RWPE1 (cell line): Measurements from ENCODE around the gene MAB21L2.
"Not testable (repeated sequence)": the region's sequence is repeated elsewhere in the genome, so short reads cannot be mapped to it uniquely, and the experiment has no call there.

Source experiments
- CTCF ChIA-PET: fragments of 350-600 bp; sonication (Branson Sonifier 250); formaldehyde crosslinking; extraction: SDS; loops from one replicate; lab custom pipeline; 2021; lab: Yijun Ruan, JAX
- POLR2A ChIA-PET: fragments of 400-600 bp; formaldehyde crosslinking; extraction: SDS; loops from one replicate; lab custom pipeline; 2020; ENCODE audit warnings: antibody characterized with exemption; ENCODE audit not compliant: low non-redundant PET; lab: Yijun Ruan, JAX
- DNase-seq: peaks from one replicate; pipeline ENCODE4 v3.0.0; 2012; ENCODE audit warnings: low spot score
- H3K27ac ChIP-seq: fragments of 450-650 bp; 2 replicates; pipeline ENCODE4 v1.5.1; 2017
- CTCF ChIP-seq: fragments of 450-650 bp; conservative IDR thresholded peaks from 2 replicates; pipeline ENCODE4 v1.5.1; 2017; ENCODE audit warnings: low read depth, mild to moderate bottlenecking

The MAB21L2 gene

GRCh38 chr4:150582146-150582872 lies at the start of gene MAB21L2:
Gene MAB21L2 (plus strand): TSS chr4:150582151. CDS start chr4:150583030, 879 bp downstream.
- no peak within 1 kb of the TSS for H3K27ac ChIP-seq

DNA sequence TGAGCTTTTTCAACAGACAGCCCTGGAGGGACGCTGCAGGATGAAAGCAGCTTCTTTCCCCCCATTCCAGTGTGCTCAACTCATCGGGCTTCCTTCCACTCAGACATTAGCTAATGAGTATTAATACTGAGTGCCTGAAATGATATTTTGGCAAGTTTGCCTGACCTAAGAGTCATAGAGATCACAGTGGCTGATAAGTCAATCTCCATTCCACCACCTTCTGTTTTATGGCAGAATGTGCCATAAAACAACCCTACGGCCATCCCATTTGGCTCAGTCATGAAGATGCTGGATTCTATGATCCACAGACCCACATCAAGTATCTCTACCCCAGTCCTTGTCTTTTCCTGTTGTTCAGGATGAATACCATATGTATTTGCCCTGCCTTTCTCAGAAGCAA lies 48.3 kb upstream of the MAB21L2 start:
- no peak overlapping the region for H3K27ac ChIP-seq
- TF ChIP-seq CTCF, result no peak
- DNase-seq, result no peak
- ChIA-PET CTCF (no interaction called here), POLR2A (no interaction called here)

More at GRCh38 chr4:150582146-150582872, at the start of gene MAB21L2:
- no peak for DNase-seq
- TF ChIP-seq CTCF, result no peak
- ChIA-PET CTCF (no interaction called here), POLR2A (no interaction called here)

- CTCF ChIA-PET, result no interaction called here
- no peak for TF ChIP-seq CTCF
- DNase-seq, result no peak
- H3K27ac ChIP-seq, result no peak overlapping the region
- POLR2A ChIA-PET, result no interaction called here
Measured at GRCh38 chr4:150534818-150535217, 47.1 kb upstream of the MAB21L2 start.

DNA sequence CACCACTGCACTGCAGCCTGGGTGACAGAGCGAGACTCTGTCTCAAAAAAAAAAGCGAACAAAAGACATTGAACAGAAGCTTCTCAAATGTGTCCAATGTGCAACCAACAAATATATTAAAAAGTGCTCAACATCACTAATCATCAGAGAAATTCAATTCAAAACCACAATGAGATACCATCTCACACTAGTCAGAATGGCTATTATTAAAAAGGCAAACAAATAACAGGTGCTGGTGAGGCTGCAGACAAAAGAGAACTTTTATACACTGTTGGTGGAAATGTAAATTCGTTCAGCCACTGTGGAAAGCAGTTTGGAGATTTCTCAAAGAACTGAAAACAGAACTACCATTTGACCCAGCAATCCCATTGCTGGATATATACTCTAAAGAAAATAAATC lies 44.0 kb upstream of the MAB21L2 start:
- CTCF ChIA-PET, H3K27ac ChIP-seq, DNase-seq, POLR2A ChIA-PET: not testable (repeated sequence)

DNA sequence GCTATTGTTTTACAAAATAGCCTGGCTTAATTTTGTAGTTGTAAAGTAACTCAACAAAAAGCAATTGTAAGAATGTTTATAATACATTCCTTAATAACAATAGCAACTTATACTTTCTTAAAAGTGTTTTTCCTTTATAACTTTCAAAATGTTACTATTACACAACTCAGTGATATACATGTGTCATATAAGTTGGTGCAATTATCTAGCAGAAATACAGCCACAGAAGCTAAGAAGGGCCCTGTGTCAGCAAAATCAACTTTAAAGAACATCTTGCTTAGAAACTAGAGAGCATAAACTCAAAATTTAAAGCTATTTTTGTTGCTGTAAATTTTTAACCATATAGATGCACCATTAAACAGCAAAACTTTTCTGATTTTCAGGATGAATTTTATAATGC lies 41.4 kb upstream of the MAB21L2 start:
- TF ChIP-seq CTCF, result no peak
- DNase-seq, result no peak
- no peak overlapping the region for H3K27ac ChIP-seq
- ChIA-PET POLR2A (no interaction called here), CTCF (interaction anchor here (0.5 kb wide), 1 partner anchor 12 kb away, joined by 5 read pairs; no protein-coding TSS in a partner anchor)

DNA sequence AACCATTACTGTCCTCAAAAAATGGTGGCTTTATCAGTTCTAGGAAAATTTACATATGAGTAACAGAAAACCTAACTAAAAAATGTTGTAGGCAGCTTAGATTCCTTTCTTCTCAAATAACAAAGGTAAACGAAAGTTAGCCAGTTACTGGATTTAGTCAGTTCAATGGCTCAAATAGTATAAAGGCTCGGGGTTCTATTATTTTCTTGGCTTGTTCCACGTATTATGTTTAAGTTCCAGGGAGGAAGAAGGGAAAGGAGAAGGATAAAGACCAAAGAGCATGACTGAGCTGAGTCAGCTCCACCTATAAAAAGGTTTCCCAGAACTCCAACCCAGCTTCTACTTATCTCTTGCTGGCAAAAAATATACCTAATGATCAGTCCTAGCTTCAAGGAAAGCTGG lies 41.0 kb upstream of the MAB21L2 start:
- ChIA-PET POLR2A (no interaction called here), CTCF (interaction anchor here (0.5 kb wide), 1 partner anchor 13 kb away, joined by 5 read pairs; no protein-coding TSS in a partner anchor)
- DNase-seq, result no peak
- TF ChIP-seq CTCF, result no peak
- H3K27ac ChIP-seq, result no peak overlapping the region

DNA sequence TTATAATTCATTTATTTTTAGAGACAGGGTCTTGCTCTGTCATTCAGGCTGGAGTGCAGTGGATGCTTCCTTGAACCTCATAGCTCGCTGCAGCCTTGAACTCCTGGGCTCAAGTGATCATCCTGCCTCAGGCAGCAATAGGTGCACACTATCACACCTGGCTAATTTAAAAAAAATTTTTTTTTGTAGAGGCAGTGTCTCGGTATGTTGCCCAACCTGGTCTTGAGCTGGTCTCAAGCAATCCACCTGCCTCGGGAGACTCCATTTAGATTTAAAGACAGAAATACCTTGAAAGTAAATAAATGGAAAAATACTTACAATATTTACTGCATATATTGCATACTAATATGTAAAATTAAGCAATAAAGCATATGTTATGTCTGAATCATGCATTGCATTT lies 40.3 kb upstream of the MAB21L2 start:
- CTCF ChIA-PET, result interaction anchor here (0.6 kb wide), 1 partner anchor 63 kb away, joined by 4 read pairs; no protein-coding TSS in a partner anchor
- H3K27ac ChIP-seq, result no peak overlapping the region
- POLR2A ChIA-PET, result no interaction called here
- TF ChIP-seq CTCF, result no peak
- no peak for DNase-seq
